ENCODE data around the gene HABP2.

GRCh38 chr10:113552701-113553100 lies at the start of gene HABP2:
- no peak for TF ChIP-seq CTCF (IDR thresholded peaks at IDR 0.05; ENCODE audit: insufficient read depth, low read length, poor library complexity, severe bottlenecking)
- no peak for TF ChIP-seq EZH2phosphoT487 (conservative IDR thresholded peaks at IDR 0.05; ENCODE audit: low read length)
